ENCODE measurements around the gene CCIN. TPM values are rescaled to one million over a fixed set of nuclear protein-coding genes. Genes with fewer than 3 reads are reported as not detected.
A peak's percentile ranks its signal among the peaks of the same experiment; 100 is the strongest.

Gene CCIN
- polyA plus RNA-seq, 1 of the 3 experiments (the other 2 are of a cell fraction), result 0.54 TPM

- TF ChIP-seq, protein P1, sequence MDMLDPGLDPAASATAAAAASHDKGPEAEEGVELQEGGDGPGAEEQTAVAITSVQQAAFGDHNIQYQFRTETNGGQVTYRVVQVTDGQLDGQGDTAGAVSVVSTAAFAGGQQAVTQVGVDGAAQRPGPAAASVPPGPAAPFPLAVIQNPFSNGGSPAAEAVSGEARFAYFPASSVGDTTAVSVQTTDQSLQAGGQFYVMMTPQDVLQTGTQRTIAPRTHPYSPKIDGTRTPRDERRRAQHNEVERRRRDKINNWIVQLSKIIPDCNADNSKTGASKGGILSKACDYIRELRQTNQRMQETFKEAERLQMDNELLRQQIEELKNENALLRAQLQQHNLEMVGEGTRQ (IDR thresholded peaks at IDR 0.05; ENCODE audit: borderline replicate concordance, low read depth, low read length), result no peak
These were observed 13.1 kb upstream of the CCIN start (continued) for GRCh38 chr9:36156116-36156515.

DNA sequence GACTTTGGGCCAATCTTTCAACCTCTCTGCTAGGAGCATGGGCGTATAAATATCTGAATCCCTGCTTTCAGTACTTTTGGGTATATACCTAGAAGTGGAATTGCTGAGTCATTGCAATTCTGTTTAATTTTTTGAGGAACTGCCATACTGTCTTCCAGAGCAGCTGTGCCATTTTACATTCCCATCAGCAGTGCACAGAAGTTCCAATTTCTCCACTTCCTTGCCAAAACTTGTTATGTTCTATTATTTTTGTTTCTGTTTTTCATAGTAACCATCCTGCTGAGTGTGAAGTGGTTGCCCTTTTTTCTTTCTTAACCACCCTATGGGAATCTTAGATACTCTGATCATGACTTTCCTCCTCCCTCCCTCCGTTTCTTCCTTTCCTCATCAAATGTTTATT is 11.1 kb upstream of the CCIN start:
- DNase-seq, result no peak

GRCh38 chr9:36158917-36159316 is 10.3 kb upstream of the CCIN start:
- Histone ChIP-seq H3K9ac (no peak overlapping the region), H3K9me3 (no peaks in the 10 kb centered on the region), H3K4me3 (ENCODE audit: low read depth in 2 of 2, low read length in 1 of 2) (no peak overlapping the region), H3F3A (replicated peaks; ENCODE audit: insufficient read depth) (peaks cover 42% of the 10 kb centered on the region), H4K20me1 (ENCODE audit: insufficient read depth) (no peaks in the 10 kb centered on the region), H3K27ac (ENCODE audit: low read depth in 2 of 2, low read length in 1 of 2) (peak overlapping the region in 1 of 2 experiments; percentile 44; a peak in 2 of 4 replicates), H3K9me2 (no peaks in the 10 kb centered on the region), H3K36me3 (replicated peaks in 1 of 2; ENCODE audit: control insufficient read depth in 1 of 2, insufficient read depth in 2 of 2, low read length in 1 of 2) (peaks cover 0 to 30% of the 10 kb centered on the region in 2 experiments), H3K4me1 (ENCODE audit: control insufficient read depth in 1 of 2, insufficient read depth in 2 of 2, low read depth in 1 of 2, low read length in 1 of 2) (peaks cover 31 to 48% of the 10 kb centered on the region in 2 experiments; a peak in 3 of 4 replicates), H3K79me2 (ENCODE audit: insufficient read depth) (no peaks in the 10 kb centered on the region; the same call in 1 of the 2 replicates), H3K27me3 (ENCODE audit: insufficient read depth) (no peaks in the 10 kb centered on the region), H3K4me2 (no peak overlapping the region), H2AFZ (ENCODE audit: low read depth) (no peak overlapping the region)
- ChIA-PET POLR2A (no interaction called here), CTCF (interaction anchor here (1.4 to 1.7 kb wide), 2 partner anchors 8 to 56 kb away, joined by 4 to 5 read pairs; no protein-coding TSS in a partner anchor)
- no peak for DNase-seq
- TF ChIP-seq RCOR1 (IDR thresholded peaks at IDR 0.05; ENCODE audit: low read length) (no peak), YY1 (IDR thresholded peaks at IDR 0.05; ENCODE audit: low read depth) (no peak), ZBTB33 (IDR thresholded peaks at IDR 0.05; ENCODE audit: borderline replicate concordance, low read depth) (no peak), RAD21 (IDR thresholded peaks at IDR 0.05; ENCODE audit: low read length) (no peak), MAX (IDR thresholded peaks at IDR 0.05; ENCODE audit: low read depth) (no peak), SIN3A (IDR thresholded peaks at IDR 0.05; ENCODE audit: borderline replicate concordance, low read depth, low read length) (no peak), EP300 (IDR thresholded peaks at IDR 0.05; ENCODE audit: borderline replicate concordance in 1 of 2, low read depth in 1 of 2, low read length in 1 of 2) (no peak), RXRA (IDR thresholded peaks at IDR 0.05; ENCODE audit: borderline replicate concordance, low read depth) (no peak), GATA2 (CRISPR knock-in tag; IDR thresholded peaks at IDR 0.05) (no peak), EZH2phosphoT487 (IDR thresholded peaks at IDR 0.05; ENCODE audit: borderline replicate concordance, low read depth) (no peak)
- TF ChIP-seq, protein P2, sequence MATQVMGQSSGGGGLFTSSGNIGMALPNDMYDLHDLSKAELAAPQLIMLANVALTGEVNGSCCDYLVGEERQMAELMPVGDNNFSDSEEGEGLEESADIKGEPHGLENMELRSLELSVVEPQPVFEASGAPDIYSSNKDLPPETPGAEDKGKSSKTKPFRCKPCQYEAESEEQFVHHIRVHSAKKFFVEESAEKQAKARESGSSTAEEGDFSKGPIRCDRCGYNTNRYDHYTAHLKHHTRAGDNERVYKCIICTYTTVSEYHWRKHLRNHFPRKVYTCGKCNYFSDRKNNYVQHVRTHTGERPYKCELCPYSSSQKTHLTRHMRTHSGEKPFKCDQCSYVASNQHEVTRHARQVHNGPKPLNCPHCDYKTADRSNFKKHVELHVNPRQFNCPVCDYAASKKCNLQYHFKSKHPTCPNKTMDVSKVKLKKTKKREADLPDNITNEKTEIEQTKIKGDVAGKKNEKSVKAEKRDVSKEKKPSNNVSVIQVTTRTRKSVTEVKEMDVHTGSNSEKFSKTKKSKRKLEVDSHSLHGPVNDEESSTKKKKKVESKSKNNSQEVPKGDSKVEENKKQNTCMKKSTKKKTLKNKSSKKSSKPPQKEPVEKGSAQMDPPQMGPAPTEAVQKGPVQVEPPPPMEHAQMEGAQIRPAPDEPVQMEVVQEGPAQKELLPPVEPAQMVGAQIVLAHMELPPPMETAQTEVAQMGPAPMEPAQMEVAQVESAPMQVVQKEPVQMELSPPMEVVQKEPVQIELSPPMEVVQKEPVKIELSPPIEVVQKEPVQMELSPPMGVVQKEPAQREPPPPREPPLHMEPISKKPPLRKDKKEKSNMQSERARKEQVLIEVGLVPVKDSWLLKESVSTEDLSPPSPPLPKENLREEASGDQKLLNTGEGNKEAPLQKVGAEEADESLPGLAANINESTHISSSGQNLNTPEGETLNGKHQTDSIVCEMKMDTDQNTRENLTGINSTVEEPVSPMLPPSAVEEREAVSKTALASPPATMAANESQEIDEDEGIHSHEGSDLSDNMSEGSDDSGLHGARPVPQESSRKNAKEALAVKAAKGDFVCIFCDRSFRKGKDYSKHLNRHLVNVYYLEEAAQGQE (IDR thresholded peaks at IDR 0.05; ENCODE audit: low read depth, low read length), result no peak
- 86% methylated on average over 7 of the region's 7 CpGs for WGBS (ENCODE audit: low lambda C conversion rate)

More for the DNA sequence above, 11.1 kb upstream of the CCIN start:
- no peak overlapping the region for H3K4me3 ChIP-seq (ENCODE audit: low read depth in 2 of 2, low read length in 1 of 2)
- no peak overlapping the region for H3K4me2 ChIP-seq
- peak overlapping the region in 1 of 2 experiments; percentile 44; a peak in 1 of 4 replicates for H3K27ac ChIP-seq (ENCODE audit: low read depth in 2 of 2, low read length in 1 of 2)
- H2AFZ ChIP-seq (ENCODE audit: low read depth), result no peak overlapping the region
- H3K27me3 ChIP-seq (ENCODE audit: insufficient read depth), result no peaks in the 10 kb centered on the region
- peaks cover 43% of the 10 kb centered on the region for H3F3A ChIP-seq (replicated peaks; ENCODE audit: insufficient read depth)
- ChIA-PET POLR2A (no interaction called here), CTCF (interaction anchor here (1.4 kb wide), 2 partner anchors 9 to 55 kb away, joined by 3 to 4 read pairs; no protein-coding TSS in a partner anchor)
- peaks cover 2% of the 10 kb centered on the region for H3K79me2 ChIP-seq (ENCODE audit: insufficient read depth)
- 97% methylated on average over 2 of the region's 2 CpGs for WGBS (ENCODE audit: low lambda C conversion rate)
- no peaks in the 10 kb centered on the region for H3K9me2 ChIP-seq
- H3K9me3 ChIP-seq, result no peaks in the 10 kb centered on the region
- peaks cover 23 to 40% of the 10 kb centered on the region in 2 experiments; a peak in 3 of 4 replicates for H3K4me1 ChIP-seq (ENCODE audit: control insufficient read depth in 1 of 2, insufficient read depth in 2 of 2, low read depth in 1 of 2, low read length in 1 of 2)
- no peak for TF ChIP-seq FOXM1 (IDR thresholded peaks at IDR 0.05; ENCODE audit: low read depth)
- H3K9ac ChIP-seq, result no peak overlapping the region
- no peaks in the 10 kb centered on the region for H4K20me1 ChIP-seq (ENCODE audit: insufficient read depth)
- H3K36me3 ChIP-seq (replicated peaks in 1 of 2; ENCODE audit: control insufficient read depth in 1 of 2, insufficient read depth in 2 of 2, low read length in 1 of 2), result peaks cover 0 to 33% of the 10 kb centered on the region in 2 experiments

Measured in SK-N-SH (cell line).